K562 (cell line): ENCODE results near the gene GDAP1L1. TPM values are rescaled to one million over a fixed set of nuclear protein-coding genes. Genes with fewer than 3 reads are reported as not detected.

Experiments
- ATAC-seq: fragments of 200-7000 bp; cut with Tn5 transposase; 3 replicates; pipeline ENCODE4 v1.9.1; 2020; ENCODE audit warnings: moderate library complexity
- BruUV-seq: library from RNA; stranded (reverse); fragments of 400-500 nt; replicated peaks from 2 replicates; lab custom pipeline; 2021; lab: Mats Ljungman, UMichigan
- CTCF ChIA-PET: fragments of 300-600 bp; formaldehyde crosslinking; extraction: SDS; loops from one replicate; lab custom pipeline; 2021; ENCODE audit warnings: low intra/inter-chr PET ratio; lab: Yijun Ruan, JAX
- POLR2A ChIA-PET: fragments of 300-600, 350-650 bp; sonication (Branson Sonifier 250); formaldehyde crosslinking; extraction: SDS; loops from one replicate; lab custom pipeline; 2021; ENCODE audit warnings: antibody characterized with exemption, inconsistent platforms; lab: Yijun Ruan, JAX
- DNase-seq, 4 experiments: peaks; one replicate each; pipeline versions ENCODE4 v3.0.0 to v3.0.0-alpha.2; 2011 to 2018; ENCODE audit warnings: low spot score in 3 of 4, mixed read lengths in 3 of 4; ENCODE audit errors: extremely low read depth in 1 of 4
- FAIRE-seq: peaks from 2 replicates; lab custom pipeline; 2011; peaks lifted over from hg19 to GRCh38; lab: Jason Lieb, UNC
- H2AFZ ChIP-seq: 2 replicates; pipeline ENCODE4 v1.6.0; 2011; ENCODE audit warnings: low read depth, low read length, control low read depth, inconsistent platforms
- H3K27ac ChIP-seq: fragments of 200-600 bp; 3 replicates; pipeline ENCODE4 v1.8.0; 2011; ENCODE audit warnings: low read depth, mild to moderate bottlenecking, control low read depth, inconsistent platforms, low read length, moderate library complexity, mixed read lengths; ENCODE audit errors: extremely low read depth
- H3K27me3 ChIP-seq, 2 experiments: fragments of 300-600 bp in 1 of 2; 2 replicates in 1 of 2; 3 replicates in 1 of 2; pipeline versions ENCODE4 v1.6.0 to v1.8.0; 2011; ENCODE audit warnings: inconsistent platforms in 2 of 2, low read length in 2 of 2, mild to moderate bottlenecking in 1 of 2, mixed read lengths in 1 of 2, moderate library complexity in 1 of 2; ENCODE audit not compliant: control insufficient read depth in 2 of 2, insufficient read depth in 2 of 2
- H3K36me3 ChIP-seq: fragments of 300-600 bp; 3 replicates; pipeline ENCODE4 v1.8.0; 2011; ENCODE audit warnings: mild to moderate bottlenecking, low read length, inconsistent platforms; ENCODE audit not compliant: control insufficient read depth, insufficient read depth
- H3K4me1 ChIP-seq, 2 experiments: fragments of 200-600 bp in 1 of 2; replicated peaks in 1 of 2; 2 replicates in 1 of 2; 3 replicates in 1 of 2; pipeline versions ENCODE4 v1.5.1 to v1.8.0; 2011; ENCODE audit warnings: inconsistent platforms in 2 of 2, low read length in 2 of 2, mild to moderate bottlenecking in 1 of 2, mixed read lengths in 1 of 2, moderate library complexity in 1 of 2; ENCODE audit not compliant: control insufficient read depth in 2 of 2, insufficient read depth in 2 of 2
- H3K4me2 ChIP-seq: 2 replicates; pipeline ENCODE4 v1.6.1; 2011; ENCODE audit warnings: low read length, control low read depth, inconsistent platforms, mixed read lengths; ENCODE audit not compliant: insufficient read depth
- H3K4me3 ChIP-seq: fragments of 200-600 bp; sonication (generic), shearing (Covaris generic); 2 replicates; pipeline ENCODE4 v1.5.1; 2016; ENCODE audit warnings: control low read depth, inconsistent platforms
- H3K79me2 ChIP-seq: fragments of 200-600 bp; 3 replicates; pipeline ENCODE4 v1.8.0; 2011; ENCODE audit warnings: low read length, inconsistent platforms; ENCODE audit not compliant: control insufficient read depth, insufficient read depth
- H3K9ac ChIP-seq, 2 experiments: 2 replicates each; pipeline versions ENCODE4 v1.6.0 to v1.6.1; 2011; ENCODE audit warnings: low read depth in 2 of 2, low read length in 2 of 2, control low read depth in 1 of 2, inconsistent platforms in 1 of 2, mild to moderate bottlenecking in 1 of 2, mixed read lengths in 1 of 2; ENCODE audit not compliant: insufficient read depth in 1 of 2
- H3K9me1 ChIP-seq: one replicate; pipeline ENCODE4 v1.6.0; 2011; ENCODE audit warnings: inconsistent platforms, mild to moderate bottlenecking, low read length, moderate library complexity; ENCODE audit not compliant: control insufficient read depth, insufficient read depth
- H3K9me3 ChIP-seq: replicated peaks from 2 replicates; pipeline ENCODE4 v1.5.1; 2011; ENCODE audit warnings: low read depth, low read length, inconsistent platforms; ENCODE audit not compliant: control insufficient read depth, insufficient read depth
- H4K20me1 ChIP-seq: replicated peaks from 2 replicates; pipeline ENCODE4 v1.6.1; 2011; ENCODE audit warnings: low read length, inconsistent platforms, mixed read lengths; ENCODE audit not compliant: control insufficient read depth, insufficient read depth
- KHSRP ChIP-seq: fragments of 450-650 bp; IDR thresholded peaks from 2 replicates; pipeline ENCODE4 v1.6.1; 2017
- MAFK ChIP-seq: IDR thresholded peaks from 2 replicates; pipeline ENCODE4 v1.6.1; 2011; ENCODE audit warnings: low read length, improper control_type of control experiment
- MECOM ChIP-seq: fragments of 250-450 bp; sonication (Bioruptor Pico); IDR thresholded peaks from 2 replicates; pipeline ENCODE4 v1.8.0; 2022; ENCODE audit warnings: inconsistent platforms
- PBX2 ChIP-seq, 2 experiments: IDR thresholded peaks in 1 of 2; conservative IDR thresholded peaks in 1 of 2; 2 replicates each; pipeline ENCODE4 v1.6.1; 2016; ENCODE audit warnings: low read depth in 2 of 2, mild to moderate bottlenecking in 1 of 2, missing compliant biosample characterization in 1 of 2, missing genetic modification characterization in 1 of 2, moderate library complexity in 1 of 2
- SMARCE1 ChIP-seq: fragments of 450-650 bp; IDR thresholded peaks from 2 replicates; pipeline ENCODE4 v1.7.1; 2016; ENCODE audit warnings: mild to moderate bottlenecking
- TCF3 ChIP-seq: sonication (generic); formaldehyde crosslinking; IDR thresholded peaks from 2 replicates; pipeline ENCODE4 v1.4.0; 2020; ENCODE audit warnings: mild to moderate bottlenecking, missing genetic modification reagents
- ZKSCAN3 ChIP-seq: fragments of 250-450 bp; sonication (Bioruptor Pico); IDR thresholded peaks from 2 replicates; pipeline ENCODE4 v1.4.0; 2020
- WGBS: fragments of 100-300 bp; shearing (Covaris generic); methylation state at CpG from one replicate; pipeline ENCODE4 v1.1.6; 2016; ENCODE audit warnings: low coverage, mixed read lengths; ENCODE audit not compliant: insufficient coverage; ENCODE audit errors: missing lambda C conversion rate; 5-methylcytosine and 5-hydroxymethylcytosine counted together
- in situ Hi-C: fragments of 300-500 bp; cut with MboI; formaldehyde crosslinking; loops from 4 replicates; pipeline ENCODE4 v1.15.0; 2018; ENCODE audit warnings: inconsistent platforms, mixed read lengths
- intact Hi-C: fragments of 100-400 bp; cut with micrococcal nuclease; formaldehyde crosslinking; loops from 2 replicates; pipeline ENCODE4 v1.14.2; 2022
- polyA plus RNA-seq, 8 experiments: library from polyadenylated mRNA; depleted of rRNA in 4 of 8; stranded (reverse) in 5 of 8; unstranded in 3 of 8; fragments of >200 nt; fragmentation: Nextera tagmentation in 2 of 8; fragmentation: Illumina TruSeq in 1 of 8; extraction: Ambion mirVana in 2 of 8; extraction: Trizol in 1 of 8; gene quantifications; 2 replicates each; pipeline versions ENCODE4 v1.2.1 to v1.2.3, GENCODE V29; 2011 to 2014; ENCODE audit warnings: inconsistent platforms in 1 of 8, missing spikeins in 1 of 8
- total RNA-seq, 7 experiments: library from RNA; depleted of rRNA in 6 of 7; stranded (reverse); fragments of >200 nt in 6 of 7; fragmentation: Illumina TruSeq in 2 of 7; extraction: Trizol in 2 of 7; gene quantifications; 2 replicates each; pipeline versions ENCODE4 v1.2.1 to v1.2.3, GENCODE V29; 2011 to 2021; ENCODE audit warnings: low replicate concordance in 1 of 7
- TF ChIP-seq, protein P1 (sequence below): fragments of 450-650 bp; IDR thresholded peaks from 2 replicates; pipeline ENCODE4 v1.6.1; 2016

Gene GDAP1L1
- total and polyA plus RNA-seq, 9 of the 15 experiments (the other 6 are each of a cell fraction or from before 2014, with no cell fraction given): 0.06 to 0.40 (median 0.19) TPM; not detected in 5

GRCh38 chr20:44223721-44224120 is 23.4 kb upstream of the GDAP1L1 start:
- H3K27ac ChIP-seq: no peak overlapping the region
- DNase-seq (no peak), ATAC-seq (no peak), FAIRE-seq (no peak)
- WGBS: 10% methylated on average over 5 of the region's 5 CpGs
- TF ChIP-seq SMARCE1: no peak
- TF ChIP-seq MECOM (CRISPR knock-in tag): no peak
- TF ChIP-seq KHSRP: no peak
- peaks cover 0 to 3% of the 10 kb centered on the region in 2 experiments; a peak in 2 of 5 replicates for H3K4me1 ChIP-seq
- no TSS peak for BruUV-seq
- no peaks in the 10 kb centered on the region for H3K36me3 ChIP-seq
- in situ Hi-C loops: no loop called here
- no peaks in the 10 kb centered on the region for H3K9me1 ChIP-seq
- no peak overlapping the region for H3K9ac ChIP-seq
- peaks cover 2 to 27% of the 10 kb centered on the region in 2 experiments; a peak in 4 of 5 replicates for H3K27me3 ChIP-seq
- no peak overlapping the region for H3K4me3 ChIP-seq
- H3K4me2 ChIP-seq: no peak overlapping the region
- H3K79me2 ChIP-seq: no peaks in the 10 kb centered on the region
- no peaks in the 10 kb centered on the region for H3K9me3 ChIP-seq
- no peak overlapping the region for H2AFZ ChIP-seq
- intact Hi-C loops: no loop called here
- ChIA-PET CTCF (interaction anchor here (0.6 kb wide), 1 partner anchor 1935 kb away, joined by 3 read pairs; no protein-coding TSS in a partner anchor), POLR2A (interaction anchor here (1.1 to 1.3 kb wide), 2 partner anchors 8 to 10 kb away, joined by 3 read pairs; no protein-coding TSS in a partner anchor)
- peaks cover 10% of the 10 kb centered on the region; the same call in 1 of the 2 replicates for H4K20me1 ChIP-seq

DNA sequence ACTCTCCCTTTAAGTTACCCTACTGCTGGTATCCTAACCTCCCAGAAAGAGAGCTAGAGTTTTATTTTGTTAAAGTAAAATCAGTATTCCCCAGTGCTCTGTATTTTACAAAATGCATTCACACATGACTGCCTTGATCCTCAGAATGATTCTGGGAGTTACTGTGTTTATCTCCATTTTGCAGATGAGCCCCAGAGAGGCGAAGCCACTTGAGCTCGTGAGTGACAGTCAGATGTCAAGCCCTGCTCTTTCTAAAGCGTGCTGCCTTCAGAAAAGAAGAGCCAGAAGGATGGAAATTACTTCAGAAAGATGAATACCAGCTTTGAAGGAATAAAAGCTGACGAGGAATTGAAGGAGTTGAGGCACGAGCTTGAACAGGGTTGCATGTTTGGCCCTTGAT is 22.5 kb upstream of the GDAP1L1 start:
- Histone ChIP-seq H3K79me2 (no peaks in the 10 kb centered on the region), H4K20me1 (peaks cover 10% of the 10 kb centered on the region; the same call in 1 of the 2 replicates), H3K9me3 (no peaks in the 10 kb centered on the region), H3K4me3 (no peak overlapping the region), H3K27me3 (peaks cover 7 to 36% of the 10 kb centered on the region in 2 experiments), H3K9me1 (no peaks in the 10 kb centered on the region), H3K27ac (no peak overlapping the region), H3K4me1 (peaks cover 0 to 3% of the 10 kb centered on the region in 2 experiments; a peak in 2 of 5 replicates), H3K9ac (no peak overlapping the region), H3K36me3 (no peaks in the 10 kb centered on the region), H3K4me2 (no peak overlapping the region), H2AFZ (no peak overlapping the region)
- no peak for DNase-seq
- no TSS peak for BruUV-seq
- intact Hi-C loops: no loop called here
- in situ Hi-C loops: no loop called here
- TF ChIP-seq PBX2 (CRISPR knock-in tag; IDR thresholded peaks at IDR 0.05; ENCODE audit: low read depth) (no peak), PBX2 (tag; conservative IDR thresholded peaks at IDR 0.05; ENCODE audit: low read depth) (0 out of 2 replicates have a peak, but pooled peaks have one; percentile 18), ZKSCAN3 (no peak), TCF3 (CRISPR knock-in tag) (0 out of 2 replicates have a peak, but pooled peaks have one; percentile 19), MAFK (no peak), MECOM (CRISPR knock-in tag) (peak; percentile 59)
- TF ChIP-seq, protein P1, sequence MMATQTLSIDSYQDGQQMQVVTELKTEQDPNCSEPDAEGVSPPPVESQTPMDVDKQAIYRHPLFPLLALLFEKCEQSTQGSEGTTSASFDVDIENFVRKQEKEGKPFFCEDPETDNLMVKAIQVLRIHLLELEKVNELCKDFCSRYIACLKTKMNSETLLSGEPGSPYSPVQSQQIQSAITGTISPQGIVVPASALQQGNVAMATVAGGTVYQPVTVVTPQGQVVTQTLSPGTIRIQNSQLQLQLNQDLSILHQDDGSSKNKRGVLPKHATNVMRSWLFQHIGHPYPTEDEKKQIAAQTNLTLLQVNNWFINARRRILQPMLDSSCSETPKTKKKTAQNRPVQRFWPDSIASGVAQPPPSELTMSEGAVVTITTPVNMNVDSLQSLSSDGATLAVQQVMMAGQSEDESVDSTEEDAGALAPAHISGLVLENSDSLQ: peak; percentile 63
- FAIRE-seq: no peak
- POLR2A ChIA-PET: interaction anchor here (1.3 kb wide), 1 partner anchor 9 kb away, joined by 3 read pairs; no protein-coding TSS in a partner anchor
- no peak for ATAC-seq
- CTCF ChIA-PET: interaction anchor here (0.7 kb wide), 1 partner anchor 505 kb away, joined by 4 read pairs; no protein-coding TSS in a partner anchor
- WGBS: 0% methylated on average over 5 of the region's 5 CpGs
